NCI-H2171 treated with DMSO at 0.1 percent for 48 hours (cell line): ENCODE measurements around the gene RGS7.
"Not testable (repeated sequence)": the region's sequence is repeated elsewhere in the genome, so short reads cannot be mapped to it uniquely, and the experiment has no call there.

Experiments used
- DNase-seq: peaks from one replicate; lab custom pipeline; 2025; lab: John Stamatoyannopoulos, UW

RGS7 gene

DNA sequence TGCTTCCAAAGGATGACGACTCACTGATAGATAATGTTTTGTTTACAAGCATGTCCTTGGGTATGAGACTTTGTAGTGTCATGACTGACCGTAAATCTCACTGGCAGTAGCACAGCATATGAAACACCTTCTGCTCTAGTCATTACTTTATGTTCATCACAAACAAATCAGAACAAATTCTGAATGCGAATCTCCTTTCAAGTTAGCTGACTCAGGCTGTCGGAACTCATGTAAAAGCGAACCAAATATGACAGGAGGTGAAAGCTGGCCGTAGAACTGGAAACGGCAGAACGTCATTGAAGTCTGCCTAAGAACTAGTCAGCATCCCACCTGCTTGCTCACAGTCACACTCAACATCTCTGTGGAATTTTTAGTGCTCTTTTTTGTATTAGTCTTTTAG, 143.9 kb downstream of the RGS7 start:
- DNase-seq, result no peak

DNA sequence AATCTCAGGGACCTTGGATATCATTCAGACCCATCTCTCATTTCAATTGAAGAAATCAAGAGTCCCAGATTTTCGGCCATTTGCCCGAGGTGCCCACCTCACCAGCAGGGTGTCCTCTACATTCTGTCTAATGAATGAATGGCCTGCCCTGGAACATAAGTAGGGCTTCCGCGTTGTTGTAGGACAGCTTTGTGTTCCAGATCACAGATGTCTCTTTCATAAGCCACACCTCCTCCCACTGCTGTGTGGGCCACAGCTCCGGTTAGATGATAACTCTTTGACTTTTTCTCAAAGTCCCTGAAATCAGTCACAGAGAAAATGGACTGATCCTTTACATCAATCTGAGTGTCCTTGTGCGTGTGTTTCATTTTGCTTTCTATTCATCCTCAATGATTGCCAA, 144.4 kb downstream of the RGS7 start:
- DNase-seq, result no peak

DNA sequence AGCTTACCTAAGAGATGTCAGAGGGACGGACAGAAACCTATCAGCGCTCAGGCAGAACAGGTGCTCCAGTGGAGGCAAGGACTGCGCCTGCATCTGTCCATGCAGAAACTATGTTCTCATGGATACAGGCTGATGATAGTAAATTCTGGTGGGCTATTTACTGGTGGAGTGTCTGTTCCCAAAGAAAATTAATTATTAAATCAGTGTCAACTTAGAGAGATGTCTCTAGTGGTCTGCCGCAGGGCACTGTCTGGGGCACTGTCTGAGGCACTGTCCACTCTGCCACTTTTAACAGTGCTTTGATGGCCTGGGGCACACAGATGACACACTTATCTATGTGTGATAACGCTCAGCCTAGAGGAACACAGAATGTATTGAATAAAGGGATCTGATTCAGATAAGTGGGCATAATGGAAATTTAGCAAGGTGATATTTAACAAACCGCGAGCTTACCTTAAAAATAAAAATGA, 148.1 kb downstream of the RGS7 start:
- DNase-seq, result no peak

DNA sequence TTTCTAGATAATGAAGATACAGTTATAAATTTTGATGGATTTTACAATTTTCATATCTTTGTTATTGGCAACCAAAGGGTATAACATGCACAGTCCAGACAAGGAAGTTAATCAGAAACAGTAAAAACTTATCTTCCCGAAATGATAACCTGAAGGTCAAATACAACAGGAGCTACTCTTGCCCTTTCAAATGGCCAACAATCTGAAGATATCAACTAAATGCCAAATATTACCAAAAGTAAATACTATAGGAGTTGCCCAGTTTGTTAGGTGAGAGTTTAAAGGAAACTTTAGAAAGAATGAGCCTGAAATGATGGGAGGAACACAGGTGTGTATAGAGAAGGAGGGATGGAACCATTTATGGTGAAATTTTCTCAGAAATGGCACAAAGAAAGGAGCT, 153.2 kb downstream of the RGS7 start:
- no peak for DNase-seq

DNA sequence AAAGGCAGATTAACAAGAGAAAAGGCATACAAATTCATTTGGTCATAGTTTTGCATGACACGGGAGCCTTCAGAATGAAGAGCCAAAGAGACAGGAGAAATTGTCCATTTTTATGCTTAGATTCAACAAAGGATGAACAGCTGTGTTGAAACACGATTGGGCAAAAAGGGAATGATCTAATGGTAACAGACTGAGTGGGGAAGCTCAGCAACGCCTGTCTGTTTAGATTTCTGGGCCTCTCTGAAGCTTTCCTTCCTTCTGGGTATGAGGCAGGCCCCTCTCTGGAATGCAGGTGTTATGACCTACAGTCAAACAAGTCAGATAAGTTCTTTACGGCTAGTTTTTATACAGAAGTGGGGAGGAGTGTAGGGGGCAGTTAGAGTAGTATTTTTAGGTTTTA, 154.6 kb downstream of the RGS7 start:
- DNase-seq, result no peak

DNA sequence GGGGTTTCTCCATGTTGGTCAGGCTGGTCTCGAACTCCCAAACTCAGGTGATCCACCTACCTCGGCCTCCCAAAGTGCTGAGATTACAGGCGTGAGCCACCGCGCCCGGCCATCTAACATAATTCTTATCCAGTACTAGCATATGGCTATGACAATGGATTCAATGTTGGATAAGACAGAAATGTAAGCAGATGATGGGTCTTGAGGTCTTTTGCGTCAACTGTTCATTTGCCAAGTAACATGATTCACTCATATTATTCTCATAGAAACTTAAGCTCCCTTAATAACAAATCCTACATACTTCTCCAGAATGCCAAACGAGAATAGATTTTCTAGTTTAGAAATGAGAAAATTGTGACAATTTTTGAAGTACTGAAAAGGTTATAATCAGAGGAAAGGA, 170.3 kb downstream of the RGS7 start:
- no peak for DNase-seq

DNA sequence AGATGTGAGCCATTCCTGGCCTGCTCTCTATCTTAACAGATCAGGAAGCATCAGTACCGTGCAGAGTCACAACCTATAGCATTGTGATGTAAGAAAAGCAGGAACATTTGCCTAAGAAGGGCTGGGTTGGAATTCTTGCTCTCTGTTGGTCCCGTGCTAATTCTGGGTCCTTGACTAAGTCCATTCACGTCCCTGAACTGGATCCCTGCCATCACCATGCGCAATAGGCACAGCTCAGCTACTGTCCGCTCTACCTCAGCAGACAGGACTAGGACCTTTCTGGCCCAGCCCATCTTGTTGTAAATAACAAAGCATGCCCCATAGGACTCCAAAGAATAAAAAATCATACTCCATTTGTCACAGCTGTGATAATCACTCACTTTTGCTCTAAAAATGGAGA, 175.0 kb downstream of the RGS7 start:
- DNase-seq, result no peak

DNA sequence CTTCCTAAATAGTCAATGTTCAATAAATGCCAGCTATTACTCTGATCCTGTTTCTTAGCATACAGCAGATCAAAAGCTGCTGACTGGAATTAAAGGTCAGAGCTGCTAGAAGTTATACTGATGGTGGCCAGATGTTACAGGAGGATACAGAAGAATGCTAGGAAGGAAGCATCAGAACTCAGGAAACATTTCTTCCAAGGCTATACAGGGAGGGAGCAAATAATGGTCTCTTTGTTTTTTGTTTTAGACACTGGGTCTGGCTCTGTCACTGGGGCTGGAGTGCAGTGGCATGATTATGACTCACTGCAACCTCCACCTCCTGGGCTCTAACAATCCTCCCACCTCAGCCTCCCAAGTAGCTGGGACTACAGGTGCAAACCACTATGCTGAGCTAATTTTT, 175.5 kb downstream of the RGS7 start:
- no peak for DNase-seq

DNA sequence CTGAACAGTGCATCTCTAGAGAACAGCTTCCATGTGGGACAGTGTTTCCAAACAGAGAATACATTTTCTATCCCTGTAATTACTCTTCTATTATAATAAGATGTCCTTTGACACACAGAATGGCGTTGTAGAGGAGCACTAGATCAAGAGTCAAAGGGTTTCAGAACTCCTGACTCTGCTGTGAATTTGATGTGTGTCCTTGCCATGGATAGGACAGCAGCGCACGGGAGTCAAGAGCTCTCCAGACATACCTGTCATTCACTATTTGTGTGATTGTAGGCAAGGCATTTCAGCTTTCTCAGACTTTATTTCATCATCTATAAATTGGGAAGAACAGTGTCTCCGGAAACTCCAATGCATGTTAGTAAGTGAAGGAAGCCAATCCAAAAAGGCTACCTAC, 176.4 kb downstream of the RGS7 start:
- no peak for DNase-seq

DNA sequence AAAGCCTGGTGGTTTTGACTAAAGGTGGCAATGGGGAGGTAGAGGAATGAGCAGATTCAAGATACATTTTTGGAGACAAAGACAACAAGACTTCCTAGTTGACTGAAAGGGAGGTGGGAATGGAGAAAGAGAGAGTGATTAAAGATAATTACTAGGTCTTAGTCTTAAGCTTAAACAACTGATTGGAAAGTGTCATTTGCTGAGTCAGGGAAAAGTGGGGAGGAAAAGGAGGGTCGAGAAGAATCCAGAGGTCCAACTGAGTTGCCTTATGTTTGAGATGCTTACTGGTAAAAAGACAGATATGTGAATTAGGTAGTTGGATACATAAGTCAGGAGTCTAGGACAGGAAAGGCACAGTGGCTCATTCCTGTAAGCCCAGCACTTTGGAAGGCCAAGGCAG, 179.3 kb downstream of the RGS7 start:
- no peak for DNase-seq

DNA sequence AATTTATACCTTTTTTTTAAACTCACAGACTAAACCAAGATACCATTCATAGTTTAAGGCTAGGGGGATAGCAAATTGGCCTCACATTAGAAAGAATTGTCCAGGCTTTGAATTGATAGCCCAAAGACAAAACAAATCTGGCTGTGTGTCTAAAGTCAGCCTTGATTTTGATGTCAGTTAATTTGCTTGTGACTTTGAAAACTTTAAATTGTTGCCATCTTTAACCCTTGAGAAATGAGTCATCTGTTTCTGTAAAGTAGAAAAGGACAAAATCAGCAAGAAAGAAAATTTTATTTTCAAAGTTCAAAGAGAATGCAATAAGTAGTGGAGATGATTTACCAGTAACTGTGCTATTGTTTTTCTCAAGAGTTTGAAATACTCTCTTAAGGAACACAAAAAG, 184.5 kb downstream of the RGS7 start:
- DNase-seq, result no peak

DNA sequence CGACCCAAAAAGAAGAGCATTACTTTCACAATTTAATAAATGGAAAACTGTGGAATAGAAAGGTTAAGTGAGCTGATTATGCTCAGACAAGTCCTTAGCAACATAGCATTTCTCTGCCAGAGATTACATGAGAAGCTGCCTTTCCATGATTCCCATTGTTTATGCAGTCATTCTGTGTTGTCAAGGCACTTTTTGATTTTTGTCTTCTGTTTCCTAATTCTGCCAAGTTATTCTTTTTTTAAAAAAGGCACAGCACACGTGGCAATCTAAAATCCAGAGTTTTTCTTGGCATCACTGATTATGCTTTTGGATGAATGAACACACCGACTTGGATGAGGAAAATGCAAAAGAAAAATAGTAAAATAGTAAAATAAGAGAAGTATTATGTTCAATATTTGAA, 185.0 kb downstream of the RGS7 start:
- no peak for DNase-seq

DNA sequence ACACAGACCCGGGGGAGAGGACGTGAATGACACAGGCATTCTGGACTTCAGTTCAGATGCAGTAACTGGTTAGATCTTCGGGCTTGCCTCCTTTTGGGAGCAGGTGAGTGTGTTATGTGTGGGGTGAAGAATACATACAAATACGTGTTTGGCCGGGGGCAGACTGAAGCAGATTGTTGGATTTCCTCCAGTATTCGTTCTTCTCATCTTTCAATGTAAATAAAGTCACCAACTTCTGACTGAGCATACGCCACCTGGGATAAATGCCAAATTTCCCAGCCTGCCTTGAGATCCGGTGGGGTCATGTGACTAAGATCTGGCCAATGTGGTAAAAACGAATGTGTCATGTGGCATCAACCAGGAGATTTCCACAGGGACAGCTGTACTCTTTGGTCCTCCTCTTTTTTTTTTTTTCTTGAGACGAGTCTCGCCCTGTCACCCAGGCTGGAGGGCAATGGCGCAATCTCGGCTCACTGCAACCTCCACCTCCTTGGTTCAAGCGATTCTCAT, 189.8 kb downstream of the RGS7 start:
- peak; percentile 90 for DNase-seq

DNA sequence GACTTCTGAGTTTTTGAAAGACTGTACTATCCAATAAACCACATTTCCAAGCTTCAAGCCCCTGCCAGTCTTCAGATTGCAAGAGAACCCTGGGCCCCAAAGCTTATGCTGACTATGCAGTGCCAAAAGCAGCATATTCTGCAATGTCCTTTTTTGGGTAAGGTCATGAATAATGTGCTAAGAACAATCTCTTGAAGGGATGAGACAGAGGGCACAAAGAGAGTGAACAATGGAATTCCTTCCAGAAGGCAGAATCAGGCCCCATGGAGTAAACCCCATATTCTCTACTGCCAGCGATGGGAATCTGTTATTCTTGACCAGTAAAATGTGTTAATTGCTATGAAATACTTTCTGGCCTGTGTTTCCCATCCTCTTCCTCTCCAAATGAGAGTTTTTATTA, 190.4 kb downstream of the RGS7 start:
- no peak for DNase-seq

DNA sequence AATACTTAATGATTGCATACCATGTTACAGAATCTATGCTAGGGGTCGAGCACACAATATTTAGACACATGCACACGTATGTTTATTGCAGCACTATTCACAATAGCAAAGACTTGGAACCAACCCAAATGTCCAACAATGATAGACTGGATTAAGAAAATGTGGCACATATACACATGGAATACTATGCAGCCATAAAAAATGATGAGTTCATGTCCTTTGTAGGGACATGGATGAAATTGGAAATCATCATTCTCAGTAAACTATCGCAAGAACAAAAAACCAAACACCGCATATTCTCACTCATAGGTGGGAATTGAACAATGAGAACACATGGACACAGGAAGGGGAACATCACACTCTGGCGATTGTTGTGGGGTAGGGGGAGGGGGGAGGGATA, 191.7 kb downstream of the RGS7 start:
- not testable (repeated sequence) for DNase-seq

DNA sequence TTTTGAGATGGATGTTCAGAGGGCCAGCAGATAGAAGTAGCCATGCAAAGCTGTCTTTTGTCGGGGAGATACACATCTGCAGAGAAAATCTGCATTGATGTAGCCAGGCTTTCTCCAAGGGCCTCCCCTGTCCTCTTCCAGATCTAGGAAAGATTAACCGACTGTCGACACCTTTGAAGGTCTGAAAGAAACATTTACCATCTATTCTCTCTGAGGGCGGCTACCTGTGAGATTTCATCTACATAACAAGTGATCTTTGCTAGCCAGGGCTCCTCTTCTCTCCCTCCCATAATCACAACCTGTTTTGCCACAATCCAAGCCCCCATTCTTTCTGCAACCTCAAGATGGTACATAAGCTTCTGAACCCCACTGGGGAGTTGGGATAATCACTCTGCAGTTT, 193.6 kb downstream of the RGS7 start:
- DNase-seq, result no peak

DNA sequence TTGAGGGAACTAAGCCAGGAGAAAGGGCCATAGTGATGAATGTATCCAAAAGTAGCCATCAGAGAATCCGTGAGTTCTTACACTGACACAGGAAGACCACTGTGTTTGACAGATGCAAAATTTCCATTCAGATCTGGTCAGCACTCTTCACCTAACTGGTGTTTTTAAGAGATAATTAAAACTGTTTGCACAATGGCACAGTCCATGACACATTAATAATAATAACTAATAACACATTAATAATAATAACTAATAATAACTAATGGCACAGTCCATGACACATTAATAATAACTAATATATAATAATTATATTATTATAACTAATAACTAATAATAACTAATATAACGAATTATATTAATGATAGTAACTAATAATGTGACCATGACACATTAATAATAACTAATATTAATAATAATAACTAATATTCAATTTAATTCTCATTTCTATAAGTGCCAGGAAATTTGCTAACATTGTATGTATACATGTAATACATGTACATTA, 195.8 kb downstream of the RGS7 start:
- DNase-seq, result no peak

DNA sequence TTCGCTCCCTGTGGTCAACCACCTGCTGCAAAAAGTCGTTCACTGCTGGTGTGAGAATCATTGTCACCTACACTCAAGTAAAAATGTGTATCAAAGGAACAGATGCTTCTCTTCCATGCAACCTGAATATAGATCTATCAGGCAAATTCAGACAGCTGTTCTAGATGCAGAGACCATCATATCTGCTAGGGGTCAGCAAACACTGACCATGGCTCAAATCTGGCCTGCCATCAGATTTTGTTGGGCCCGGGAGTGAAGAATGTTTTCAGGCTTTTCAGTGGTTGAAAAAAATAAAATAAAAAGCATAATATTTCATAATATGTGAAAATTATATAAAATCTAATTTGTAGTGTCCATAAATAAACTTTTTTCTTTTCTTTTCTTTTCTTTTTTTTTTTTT, 199.6 kb downstream of the RGS7 start:
- no peak for DNase-seq

DNA sequence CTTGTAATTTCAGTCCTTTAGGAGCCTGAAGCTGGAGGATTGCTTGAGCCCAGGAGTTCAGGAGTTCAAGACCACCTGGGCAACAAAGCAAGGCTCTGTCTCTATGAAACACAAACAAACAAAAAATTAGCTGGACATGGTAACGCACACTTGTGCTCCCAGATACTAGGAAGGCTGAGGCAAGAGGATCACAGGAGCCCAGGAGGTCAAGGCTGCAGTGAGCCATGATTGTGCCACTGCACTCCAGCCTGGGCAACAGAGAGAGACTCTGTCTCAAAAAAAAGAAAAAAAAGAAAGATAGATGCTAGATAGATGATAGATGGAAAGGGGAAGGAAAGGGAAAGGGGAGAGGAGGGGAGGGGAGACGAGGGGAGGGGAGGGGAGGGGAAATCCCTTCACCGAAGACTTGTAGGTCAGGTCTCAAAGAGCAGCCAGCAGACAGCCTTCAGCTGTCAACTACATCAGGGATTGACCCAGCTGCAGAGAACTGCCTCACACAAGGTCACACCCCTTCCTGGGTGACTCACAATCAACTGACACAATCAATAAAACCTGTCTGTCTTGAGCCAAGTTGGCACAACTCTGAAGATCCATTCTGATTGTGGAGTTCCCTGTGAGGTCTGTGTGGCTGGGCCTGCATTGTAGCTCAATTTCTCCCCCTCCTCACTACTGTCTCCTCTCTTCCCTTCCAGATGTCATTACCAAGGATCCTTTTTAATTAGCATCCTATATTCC, 200.6 kb downstream of the RGS7 start:
- DNase-seq, result no peak

DNA sequence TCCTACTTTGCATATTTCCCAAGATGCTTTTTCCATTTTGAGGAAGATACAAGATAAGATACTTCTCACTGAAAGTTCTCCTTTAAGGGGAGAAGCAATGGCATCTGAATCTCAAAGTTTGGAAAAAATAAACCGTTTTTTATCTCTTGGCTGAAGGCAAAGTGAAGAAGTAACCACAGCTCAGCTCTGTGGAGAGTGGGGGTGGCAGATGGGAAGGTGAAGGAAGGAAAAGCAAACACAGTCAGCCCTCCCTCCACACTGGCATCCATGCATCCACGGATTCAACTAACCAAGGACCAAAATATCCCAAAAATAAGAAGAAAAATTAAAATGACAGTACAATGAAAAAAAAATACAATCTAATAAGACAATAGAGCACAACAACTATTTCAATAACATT, 211.1 kb downstream of the RGS7 start:
- no peak for DNase-seq

DNA sequence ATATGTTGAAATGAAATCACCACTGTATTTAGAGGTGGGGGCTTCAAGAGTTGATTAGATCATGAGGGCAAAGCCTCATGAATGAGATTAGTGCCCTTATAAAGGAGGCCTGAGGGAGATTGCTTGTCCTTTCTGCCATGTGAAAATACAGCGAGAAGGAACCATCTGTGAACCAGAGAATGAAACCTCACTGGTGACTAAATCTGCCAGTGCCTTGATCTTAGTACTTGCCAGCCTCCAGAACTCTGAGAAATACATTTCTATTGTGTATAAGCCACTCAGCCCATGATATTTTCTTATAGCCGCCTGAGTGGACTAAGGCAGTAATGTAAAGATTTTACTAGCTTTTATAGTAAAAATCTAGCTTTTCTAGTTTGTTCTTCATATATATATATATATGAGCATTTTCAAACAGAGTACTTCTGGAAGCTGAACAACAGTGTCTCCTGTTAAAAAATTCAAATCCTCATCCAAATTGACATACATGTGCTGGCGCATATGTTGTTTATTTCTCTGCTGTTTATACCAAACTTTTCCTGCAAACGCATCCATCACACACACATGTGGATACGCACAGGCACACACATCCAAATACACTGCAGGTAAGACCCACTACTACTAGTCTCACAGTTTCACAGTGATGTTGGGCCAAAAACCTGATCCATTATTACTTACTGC, 213.1 kb downstream of the RGS7 start:
- no peak for DNase-seq

DNA sequence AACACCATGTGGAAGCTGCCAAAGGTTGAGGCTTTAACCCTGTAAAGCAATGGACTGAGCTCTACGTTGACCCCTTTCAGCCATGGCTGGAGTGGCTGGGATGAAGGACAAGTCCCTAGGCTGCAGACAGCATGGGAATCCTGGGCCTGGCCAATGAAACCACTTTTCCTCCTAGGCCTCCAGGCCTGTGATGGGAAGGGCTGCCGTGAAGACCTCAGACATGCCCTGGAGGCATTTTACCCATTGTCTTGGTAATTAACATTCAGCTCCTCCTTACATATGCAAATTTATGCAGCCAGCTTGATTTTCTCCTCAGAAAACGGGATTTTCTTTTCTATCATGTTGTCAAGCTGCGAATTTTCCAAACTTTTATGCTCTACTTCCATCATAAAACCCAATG, 214.5 kb downstream of the RGS7 start:
- no peak for DNase-seq

DNA sequence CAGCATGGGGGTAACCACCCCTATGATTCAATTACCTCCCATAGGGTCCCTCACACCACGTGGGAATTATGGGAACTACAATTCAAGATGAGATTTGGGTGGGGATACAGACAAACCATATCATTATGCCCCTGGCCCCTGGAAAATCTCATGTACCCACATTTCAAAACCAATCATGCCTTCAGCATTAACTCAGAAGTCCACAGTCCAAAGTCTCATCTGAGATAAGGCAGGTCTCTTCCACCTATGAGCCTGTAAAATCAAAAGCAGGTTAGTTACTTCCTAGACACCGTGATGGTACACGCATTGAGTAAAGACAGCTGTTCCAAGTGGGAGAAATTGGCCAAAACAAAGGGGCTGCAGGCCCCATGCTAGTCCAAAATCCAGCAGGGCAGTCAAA, 215.4 kb downstream of the RGS7 start:
- DNase-seq, result not testable (repeated sequence)

DNA sequence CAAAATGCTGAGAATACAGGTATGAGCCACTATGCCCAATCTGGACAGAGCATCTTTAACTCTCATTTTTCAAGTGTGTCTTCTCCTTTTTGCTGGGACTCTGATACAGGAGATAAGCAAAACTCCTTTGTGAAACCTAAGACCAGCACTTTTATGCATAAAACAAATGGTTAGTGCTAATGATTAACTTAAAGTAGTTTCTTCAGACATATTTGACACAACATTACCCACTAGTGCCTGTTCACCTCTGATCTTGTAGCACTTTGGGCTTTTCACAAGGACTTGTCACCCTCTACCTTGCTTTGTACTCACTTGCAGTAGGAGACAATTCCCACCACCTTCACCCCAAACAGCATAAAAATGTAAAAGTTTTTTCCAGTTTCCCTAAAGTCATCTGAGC, 216.3 kb downstream of the RGS7 start:
- DNase-seq, result no peak
